Measurements from ENCODE around the gene FOLR1.

The FOLR1 gene

GRCh38 chr11:72239313-72239848 is 47.4 kb downstream of the FOLR1 start:
- CTCF ChIA-PET, result no interaction called here
- peak; percentile 65 for DNase-seq (ENCODE audit: low spot score)
- POLR2A ChIA-PET (ENCODE audit: low non-redundant PET), result no interaction called here

GRCh38 chr11:72239849-72240460 is 48.0 kb downstream of the FOLR1 start:
- POLR2A ChIA-PET (ENCODE audit: low non-redundant PET), result no interaction called here
- CTCF ChIA-PET, result interaction anchor here (1.0 kb wide), 1 partner anchor 215 kb away, joined by 3 read pairs; no protein-coding TSS in a partner anchor
- peak overlapping the region; percentile 76 for H3K27ac ChIP-seq
- TF ChIP-seq CTCF (conservative IDR thresholded peaks at IDR 0.05; ENCODE audit: low read depth), result no peak
- no peak for DNase-seq (ENCODE audit: low spot score)

More at GRCh38 chr11:72239313-72239848, 47.4 kb downstream of the FOLR1 start:
- no peak for TF ChIP-seq CTCF (conservative IDR thresholded peaks at IDR 0.05; ENCODE audit: low read depth)
- H3K27ac ChIP-seq, result peak overlapping the region; percentile 76

- H3K27ac ChIP-seq, result peak overlapping the region; percentile 76
- ChIA-PET CTCF (interaction anchor here (0.6 to 1.0 kb wide), 2 partner anchors 9 to 215 kb away, joined by 3 read pairs; no protein-coding TSS in a partner anchor), POLR2A (ENCODE audit: low non-redundant PET) (no interaction called here)
- no peak for TF ChIP-seq CTCF (conservative IDR thresholded peaks at IDR 0.05; ENCODE audit: low read depth)
- no peak for DNase-seq (ENCODE audit: low spot score)
Measured at GRCh38 chr11:72240461-72241290, 48.7 kb downstream of the FOLR1 start.

GRCh38 chr11:72241291-72241781 is 49.4 kb downstream of the FOLR1 start:
- no peak for TF ChIP-seq CTCF (conservative IDR thresholded peaks at IDR 0.05; ENCODE audit: low read depth)
- H3K27ac ChIP-seq, result no peak overlapping the region
- no peak for DNase-seq (ENCODE audit: low spot score)
- ChIA-PET CTCF (interaction anchor here (0.6 kb wide), 2 partner anchors 8 to 17 kb away, joined by 3 to 4 read pairs; no protein-coding TSS in a partner anchor), POLR2A (ENCODE audit: low non-redundant PET) (no interaction called here)

- no peak for TF ChIP-seq CTCF (conservative IDR thresholded peaks at IDR 0.05; ENCODE audit: low read depth)
- ChIA-PET CTCF (interaction anchor here (0.6 kb wide), 1 partner anchor 18 kb away, joined by 4 read pairs; no protein-coding TSS in a partner anchor), POLR2A (ENCODE audit: low non-redundant PET) (interaction anchor here (0.6 kb wide), 1 partner anchor 12 kb away, joined by 3 read pairs; no protein-coding TSS in a partner anchor)
- DNase-seq (ENCODE audit: low spot score), result no peak
- H3K27ac ChIP-seq, result no peak overlapping the region
Measured at GRCh38 chr11:72242141-72242540, 50.2 kb downstream of the FOLR1 start.
